Suprapubic skin (tissue), 4 donors: ENCODE data around the gene RERE. TPM values are rescaled to one million over a fixed set of nuclear protein-coding genes. Genes with fewer than 3 reads are reported as not detected.

ENCODE experiments used
- DNase-seq, 2 donors: peaks; one replicate each; pipeline ENCODE4 v3.0.0-alpha.2; 2019; ENCODE audit warnings: low spot score in 2 of 2
- H3K27ac ChIP-seq: fragments of 200-600 bp; sonication (generic); one replicate; pipeline ENCODE4 v1.5.1; 2019
- H3K27me3 ChIP-seq: fragments of 200-600 bp; sonication (generic); one replicate; pipeline ENCODE4 v1.5.1; 2019
- H3K36me3 ChIP-seq: fragments of 200-600 bp; sonication (generic); one replicate; pipeline ENCODE4 v1.5.1; 2019
- H3K4me1 ChIP-seq: fragments of 200-600 bp; sonication (generic); one replicate; pipeline ENCODE4 v1.5.1; 2019
- H3K4me3 ChIP-seq: fragments of 200-600 bp; sonication (generic); one replicate; pipeline ENCODE4 v1.5.1; 2019; ENCODE audit warnings: mild to moderate bottlenecking
- H3K9me3 ChIP-seq: fragments of 200-600 bp; sonication (generic); one replicate; pipeline ENCODE4 v1.5.1; 2019
- EP300 ChIP-seq: sonication (generic); formaldehyde crosslinking; IDR thresholded peaks from one replicate; pipeline ENCODE4 v1.6.1; 2017; ENCODE audit warnings: antibody characterized with exemption
- POLR2A ChIP-seq, 2 donors: fragments of 450-650 bp; IDR thresholded peaks; one replicate each; pipeline ENCODE4 v1.6.1; 2017; ENCODE audit warnings: antibody characterized with exemption in 2 of 2, mild to moderate bottlenecking in 2 of 2, moderate library complexity in 2 of 2
- POLR2AphosphoS5 ChIP-seq, 3 donors: sonication (generic); formaldehyde crosslinking; IDR thresholded peaks; one replicate each; pipeline ENCODE4 v1.6.1; 2017; ENCODE audit warnings: antibody characterized with exemption in 3 of 3
- WGBS: methylation state at CpG from one replicate; pipeline ENCODE4 v1.1.5; 2018; 5-methylcytosine and 5-hydroxymethylcytosine counted together
- total RNA-seq, 4 donors: library from RNA; depleted of rRNA; stranded (reverse); fragments of >200 nt; gene quantifications; one replicate each; pipeline ENCODE4 v1.1.0, GENCODE V29; 2016
- TF ChIP-seq, protein P1 (sequence below), 2 donors: fragments of 200-600 bp in 1 of 2; fragments of 450-650 bp in 1 of 2; sonication (generic) in 1 of 2; IDR thresholded peaks; one replicate each; pipeline ENCODE4 v1.5.1; 2016 to 2019; ENCODE audit warnings: antibody characterized with exemption in 2 of 2, mild to moderate bottlenecking in 1 of 2, moderate library complexity in 1 of 2

RERE gene
- total RNA-seq, 4 donors from 2014 or later: 43.4 to 113 (median 83.3) TPM

DNA sequence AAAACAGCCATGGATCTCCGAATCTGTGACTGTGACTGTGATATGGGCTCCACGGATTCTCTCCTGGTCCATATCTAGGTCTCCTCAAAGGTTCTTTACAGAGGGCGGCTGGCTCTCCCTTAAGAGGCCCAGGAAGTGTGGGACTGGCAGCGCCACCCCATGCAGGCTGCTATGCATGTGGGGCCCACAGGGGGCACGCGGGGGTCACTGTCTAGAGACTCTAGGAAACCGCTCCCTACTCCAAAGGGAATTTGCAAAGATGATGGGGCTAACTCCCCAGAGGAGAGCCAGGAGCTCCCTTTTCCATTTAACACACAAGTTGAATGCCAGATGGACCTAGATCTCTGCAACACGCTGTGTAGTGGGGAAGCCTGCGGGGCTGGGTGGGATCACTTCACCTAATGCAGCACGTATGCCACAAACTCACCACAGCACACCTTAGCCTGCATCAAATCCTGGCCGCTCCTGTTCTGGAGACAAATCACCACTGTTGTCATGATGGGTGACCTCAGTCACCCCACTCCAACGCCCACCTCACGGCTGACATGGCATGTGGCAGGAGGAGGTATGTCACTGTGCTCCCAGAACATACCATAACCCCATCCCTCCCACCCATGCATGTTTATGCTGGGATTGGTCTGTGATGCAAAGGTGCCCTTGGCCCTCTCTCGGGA, 437.8 kb downstream of the RERE start:
- Histone ChIP-seq H3K4me3 (no peak overlapping the region), H3K36me3 (peaks cover 6% of the 10 kb centered on the region), H3K27me3 (no peaks in the 10 kb centered on the region), H3K9me3 (no peaks in the 10 kb centered on the region), H3K27ac (peak overlapping the region; percentile 60), H3K4me1 (peaks cover 78% of the 10 kb centered on the region)
- DNase-seq: no peak
- WGBS: 72% methylated on average over 7 of the region's 14 CpGs
- TF ChIP-seq POLR2AphosphoS5 (IDR thresholded peaks at IDR 0.05) (no peak), EP300 (no peak), POLR2A (IDR thresholded peaks at IDR 0.05) (no peak)
- TF ChIP-seq, protein P1, sequence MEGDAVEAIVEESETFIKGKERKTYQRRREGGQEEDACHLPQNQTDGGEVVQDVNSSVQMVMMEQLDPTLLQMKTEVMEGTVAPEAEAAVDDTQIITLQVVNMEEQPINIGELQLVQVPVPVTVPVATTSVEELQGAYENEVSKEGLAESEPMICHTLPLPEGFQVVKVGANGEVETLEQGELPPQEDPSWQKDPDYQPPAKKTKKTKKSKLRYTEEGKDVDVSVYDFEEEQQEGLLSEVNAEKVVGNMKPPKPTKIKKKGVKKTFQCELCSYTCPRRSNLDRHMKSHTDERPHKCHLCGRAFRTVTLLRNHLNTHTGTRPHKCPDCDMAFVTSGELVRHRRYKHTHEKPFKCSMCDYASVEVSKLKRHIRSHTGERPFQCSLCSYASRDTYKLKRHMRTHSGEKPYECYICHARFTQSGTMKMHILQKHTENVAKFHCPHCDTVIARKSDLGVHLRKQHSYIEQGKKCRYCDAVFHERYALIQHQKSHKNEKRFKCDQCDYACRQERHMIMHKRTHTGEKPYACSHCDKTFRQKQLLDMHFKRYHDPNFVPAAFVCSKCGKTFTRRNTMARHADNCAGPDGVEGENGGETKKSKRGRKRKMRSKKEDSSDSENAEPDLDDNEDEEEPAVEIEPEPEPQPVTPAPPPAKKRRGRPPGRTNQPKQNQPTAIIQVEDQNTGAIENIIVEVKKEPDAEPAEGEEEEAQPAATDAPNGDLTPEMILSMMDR (IDR thresholded peaks at IDR 0.05): no peak

DNA sequence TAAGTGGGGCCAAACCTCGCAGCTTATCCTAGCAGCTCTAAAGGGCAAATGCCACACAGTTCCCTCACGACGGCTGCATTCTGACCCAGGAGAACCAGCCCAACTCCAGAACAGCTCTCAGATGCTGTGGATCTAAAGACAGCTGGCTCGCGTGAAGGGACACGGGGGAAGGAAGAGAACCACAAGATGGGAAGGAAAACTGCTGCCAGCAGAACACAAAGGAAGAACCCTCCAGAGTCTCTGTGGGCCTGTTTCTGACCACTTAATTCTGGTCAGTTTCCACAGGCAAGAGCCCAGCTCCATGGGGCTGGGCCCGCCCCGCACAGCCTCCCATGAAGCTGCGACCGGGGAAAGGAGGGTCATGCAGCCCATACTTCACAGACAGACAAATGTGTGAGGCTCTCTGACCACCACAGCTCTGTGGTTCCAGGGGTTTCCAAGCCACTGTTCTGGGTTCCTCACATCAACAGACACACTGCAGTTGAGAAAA, 438.4 kb downstream of the RERE start:
- H3K36me3 ChIP-seq: peaks cover 6% of the 10 kb centered on the region
- H3K9me3 ChIP-seq: no peaks in the 10 kb centered on the region
- peaks cover 78% of the 10 kb centered on the region for H3K4me1 ChIP-seq
- WGBS: 69% methylated on average over 10 of the region's 10 CpGs
- no peak for TF ChIP-seq POLR2AphosphoS5 (IDR thresholded peaks at IDR 0.05)
- no peak for TF ChIP-seq POLR2A (IDR thresholded peaks at IDR 0.05)
- TF ChIP-seq EP300: no peak
- TF ChIP-seq, protein P1 (IDR thresholded peaks at IDR 0.05): no peak
- H3K27me3 ChIP-seq: no peaks in the 10 kb centered on the region
- H3K27ac ChIP-seq: peak overlapping the region; percentile 60
- DNase-seq: no peak
- H3K4me3 ChIP-seq: no peak overlapping the region

- no peak for TF ChIP-seq POLR2AphosphoS5 (IDR thresholded peaks at IDR 0.05)
- TF ChIP-seq, protein P1 (IDR thresholded peaks at IDR 0.05): no peak
- no peak for TF ChIP-seq EP300
- no peak for TF ChIP-seq POLR2A (IDR thresholded peaks at IDR 0.05)
- Histone ChIP-seq H3K27me3 (no peaks in the 10 kb centered on the region), H3K9me3 (no peaks in the 10 kb centered on the region), H3K36me3 (peaks cover 6% of the 10 kb centered on the region), H3K27ac (peak overlapping the region; percentile 60), H3K4me1 (peaks cover 83% of the 10 kb centered on the region), H3K4me3 (no peak overlapping the region)
- DNase-seq: no peak
- 44% methylated on average over 4 of the region's 4 CpGs for WGBS
These were observed 439.3 kb downstream of the RERE start for GRCh38 chr1:8378178-8378577.

DNA sequence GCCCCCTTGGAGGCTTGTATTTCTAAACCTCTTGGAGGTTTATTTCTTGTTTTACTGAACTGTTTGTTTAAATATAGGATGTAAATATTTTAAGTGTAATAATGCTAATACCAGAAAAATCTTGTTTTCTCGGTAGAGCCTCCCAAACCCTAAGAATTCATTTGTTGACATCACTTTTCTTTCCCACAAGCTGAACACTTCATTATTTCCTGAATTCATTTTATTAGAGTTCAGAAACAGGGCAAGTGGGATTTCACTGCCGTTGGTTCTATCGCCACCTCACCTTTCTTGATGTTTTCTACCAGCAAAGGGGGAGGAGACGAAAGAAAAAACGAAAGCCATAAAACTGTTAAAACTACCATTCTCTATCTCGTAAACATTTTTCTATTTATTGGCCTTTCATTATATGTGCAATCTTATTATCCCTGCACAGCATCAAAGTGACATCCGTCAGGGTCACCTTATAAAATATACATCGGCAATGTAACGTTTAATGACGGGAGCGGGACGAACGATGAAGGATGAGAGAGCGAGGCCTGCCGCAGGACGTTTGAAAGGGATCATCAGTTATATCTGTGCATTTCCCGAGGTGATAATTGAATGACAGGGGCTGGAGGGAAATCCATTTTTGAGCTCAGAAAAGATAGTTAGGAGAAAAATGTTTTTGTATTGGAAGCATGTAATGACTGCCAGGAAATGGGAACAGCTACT, 440.0 kb downstream of the RERE start:
- no peak overlapping the region for H3K4me3 ChIP-seq
- peaks cover 83% of the 10 kb centered on the region for H3K4me1 ChIP-seq
- no peak for TF ChIP-seq POLR2AphosphoS5 (IDR thresholded peaks at IDR 0.05)
- TF ChIP-seq, protein P1 (IDR thresholded peaks at IDR 0.05): no peak
- TF ChIP-seq POLR2A (IDR thresholded peaks at IDR 0.05): no peak
- no peak for TF ChIP-seq EP300
- DNase-seq: no peak
- H3K36me3 ChIP-seq: peaks cover 10% of the 10 kb centered on the region
- WGBS: 90% methylated on average over 17 of the region's 17 CpGs
- H3K27ac ChIP-seq: no peak overlapping the region
- H3K27me3 ChIP-seq: no peaks in the 10 kb centered on the region
- H3K9me3 ChIP-seq: no peaks in the 10 kb centered on the region

DNA sequence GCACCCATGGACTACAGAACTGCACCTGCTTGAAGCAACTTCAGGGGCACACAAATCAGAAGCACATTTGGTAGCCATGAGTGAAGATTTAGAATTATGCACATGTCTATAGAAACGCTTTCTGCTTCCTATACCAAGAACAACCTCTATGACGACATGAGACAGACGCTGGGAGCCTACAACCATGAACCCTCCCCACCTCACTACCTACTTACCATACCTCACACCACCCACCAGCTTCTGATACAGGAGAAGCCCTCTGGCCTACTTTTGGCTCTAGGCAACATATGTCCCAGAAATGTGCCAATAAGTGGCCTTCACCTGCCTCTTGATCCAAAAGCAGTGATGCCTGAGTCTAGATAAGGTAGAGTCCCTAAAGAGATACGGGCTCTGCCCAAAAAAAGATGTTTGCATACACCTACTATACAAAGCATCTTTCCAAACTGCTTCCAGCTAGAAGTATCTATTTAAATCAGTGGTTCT, 441.0 kb downstream of the RERE start:
- WGBS: 69% methylated on average over 4 of the region's 4 CpGs
- no peaks in the 10 kb centered on the region for H3K9me3 ChIP-seq
- no peak for DNase-seq
- peaks cover 83% of the 10 kb centered on the region for H3K4me1 ChIP-seq
- no peaks in the 10 kb centered on the region for H3K27me3 ChIP-seq
- no peak overlapping the region for H3K27ac ChIP-seq
- H3K4me3 ChIP-seq: no peak overlapping the region
- H3K36me3 ChIP-seq: peaks cover 10% of the 10 kb centered on the region
- TF ChIP-seq POLR2A (IDR thresholded peaks at IDR 0.05) (no peak), EP300 (no peak), POLR2AphosphoS5 (IDR thresholded peaks at IDR 0.05) (no peak)
- TF ChIP-seq, protein P1 (IDR thresholded peaks at IDR 0.05): no peak
